Mucosa of descending colon (tissue), 3 donors: ENCODE measurements around the gene ELAC1. TPM values are rescaled to one million over a fixed set of nuclear protein-coding genes. Genes with fewer than 3 reads are reported as not detected.
A peak's percentile ranks its signal among the peaks of the same experiment; 100 is the strongest.

Source experiments
- ATAC-seq: fragments of 200-7000 bp; cut with Tn5 transposase; one replicate; pipeline ENCODE4 v1.9.1; 2020; ENCODE audit warnings: mild to moderate bottlenecking, moderate library complexity
- DNase-seq, 3 donors: peaks; one replicate each; pipeline ENCODE4 v3.0.0-alpha.2; 2020
- H3K36me3 ChIP-seq: fragments of 200-600 bp; one replicate; pipeline ENCODE4 v1.8.0; 2021; ENCODE audit warnings: low read depth, mild to moderate bottlenecking
- H3K4me1 ChIP-seq: fragments of 200-600 bp; one replicate; pipeline ENCODE4 v1.8.0; 2021; ENCODE audit warnings: low read depth, mild to moderate bottlenecking
- H3K4me3 ChIP-seq: fragments of 200-600 bp; one replicate; pipeline ENCODE4 v1.8.0; 2021; ENCODE audit warnings: mild to moderate bottlenecking
- H3K9me3 ChIP-seq: fragments of 200-600 bp; one replicate; pipeline ENCODE4 v1.8.0; 2021; ENCODE audit warnings: mild to moderate bottlenecking
- intact Hi-C, 2 donors: fragments of 100-400 bp; cut with DNase I in 1 of 2; cut with micrococcal nuclease in 1 of 2; formaldehyde crosslinking; loops; one replicate each; pipeline versions ENCODE4 v1.11.0 to v1.11.1; 2022; cut with DNase I, micrococcal nuclease
- total RNA-seq, 3 donors: library from RNA; stranded (reverse); fragmentation: NEBNext Ultra II Directional in 2 of 3; extraction: Animal tissue kit (Norgen Biotek cat#: 25700) in 2 of 3; gene quantifications; one replicate each; pipeline versions ENCODE4 v1.2.1 to v1.2.4, GENCODE V29; 2021 to 2023
- TF ChIP-seq, protein P1 (sequence below): fragments of 200-600 bp; IDR thresholded peaks from one replicate; pipeline ENCODE4 v1.8.0; 2022; ENCODE audit warnings: antibody characterized with exemption, mild to moderate bottlenecking
- donor health status: DM: no; HTN: no; CAD: no; lungs with moderate emphysema.
- donor health status: DM: no; HTN: no; CAD: no.
- donor health status: DM: no; HTN: yes; CAD: no.

ELAC1 gene
- total RNA-seq, 3 donors from 2014 or later = 5.3 to 11.5 (median 11.3) TPM

DNA sequence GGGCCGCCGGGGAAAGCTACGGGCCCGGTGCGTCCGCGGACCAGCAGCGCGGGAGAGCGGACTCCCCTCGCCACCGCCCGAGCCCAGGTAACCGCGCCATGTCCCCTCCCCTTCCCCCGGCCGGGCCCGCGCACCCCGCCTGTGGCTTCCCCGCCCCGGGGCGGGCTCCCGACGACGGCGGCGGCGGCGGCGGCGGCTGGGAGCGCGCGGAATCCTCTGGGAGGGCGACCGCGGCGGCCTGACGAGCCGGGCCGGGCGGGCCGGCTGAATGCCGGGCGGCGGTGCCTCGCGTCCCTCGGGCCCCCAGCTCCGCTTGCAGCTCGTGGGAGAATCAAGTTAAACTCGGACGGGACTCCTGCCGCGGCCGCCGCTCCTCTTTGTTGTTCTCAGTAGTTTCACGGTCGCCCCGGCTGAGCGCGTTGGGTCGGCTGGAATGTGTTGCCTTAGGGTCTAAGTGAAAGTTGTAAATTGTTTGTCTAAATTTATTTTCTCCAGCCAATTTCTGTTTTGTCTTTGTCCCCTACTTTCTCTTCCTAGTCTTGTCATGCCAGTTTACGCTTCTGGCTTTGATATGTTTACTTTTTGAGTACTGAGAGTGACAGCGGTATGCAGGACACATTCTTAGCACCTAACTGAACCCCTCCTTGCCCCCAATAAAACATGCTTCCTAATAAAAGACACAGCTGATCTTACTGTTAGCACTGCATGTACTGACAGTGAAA, 62.9 kb downstream of the ELAC1 start:
- H3K9me3 ChIP-seq = no peaks in the 10 kb centered on the region
- ATAC-seq (peak; percentile 84), DNase-seq (peak; percentile 81 to 88 (median 85))
- intact Hi-C loops = no loop called here
- TF ChIP-seq, protein P1, sequence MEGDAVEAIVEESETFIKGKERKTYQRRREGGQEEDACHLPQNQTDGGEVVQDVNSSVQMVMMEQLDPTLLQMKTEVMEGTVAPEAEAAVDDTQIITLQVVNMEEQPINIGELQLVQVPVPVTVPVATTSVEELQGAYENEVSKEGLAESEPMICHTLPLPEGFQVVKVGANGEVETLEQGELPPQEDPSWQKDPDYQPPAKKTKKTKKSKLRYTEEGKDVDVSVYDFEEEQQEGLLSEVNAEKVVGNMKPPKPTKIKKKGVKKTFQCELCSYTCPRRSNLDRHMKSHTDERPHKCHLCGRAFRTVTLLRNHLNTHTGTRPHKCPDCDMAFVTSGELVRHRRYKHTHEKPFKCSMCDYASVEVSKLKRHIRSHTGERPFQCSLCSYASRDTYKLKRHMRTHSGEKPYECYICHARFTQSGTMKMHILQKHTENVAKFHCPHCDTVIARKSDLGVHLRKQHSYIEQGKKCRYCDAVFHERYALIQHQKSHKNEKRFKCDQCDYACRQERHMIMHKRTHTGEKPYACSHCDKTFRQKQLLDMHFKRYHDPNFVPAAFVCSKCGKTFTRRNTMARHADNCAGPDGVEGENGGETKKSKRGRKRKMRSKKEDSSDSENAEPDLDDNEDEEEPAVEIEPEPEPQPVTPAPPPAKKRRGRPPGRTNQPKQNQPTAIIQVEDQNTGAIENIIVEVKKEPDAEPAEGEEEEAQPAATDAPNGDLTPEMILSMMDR = no peak
- H3K4me3 ChIP-seq = peak overlapping the region; percentile 80
- peaks cover 7% of the 10 kb centered on the region for H3K4me1 ChIP-seq
- H3K36me3 ChIP-seq = no peaks in the 10 kb centered on the region

DNA sequence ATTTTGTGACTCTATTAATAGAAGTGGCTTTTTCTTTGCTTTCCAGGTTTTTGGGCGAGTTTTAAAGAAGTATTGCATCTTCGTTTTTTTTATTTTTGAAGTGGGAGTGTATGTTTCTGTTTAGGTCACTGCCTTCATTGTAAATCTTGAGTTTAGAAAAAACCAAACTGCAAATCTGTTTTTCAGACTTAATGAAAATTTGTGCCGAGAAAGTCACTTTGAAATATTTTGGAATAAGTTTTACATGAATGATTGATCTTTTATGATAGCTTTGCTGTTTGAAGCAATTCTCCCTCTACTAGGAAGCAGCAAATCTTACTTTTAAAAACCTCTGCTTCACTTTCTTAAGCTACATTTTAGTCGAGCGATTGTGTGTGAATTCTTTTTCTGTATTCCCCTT, 64.4 kb downstream of the ELAC1 start:
- Histone ChIP-seq H3K4me1 (peaks cover 17% of the 10 kb centered on the region), H3K36me3 (no peaks in the 10 kb centered on the region), H3K9me3 (no peaks in the 10 kb centered on the region), H3K4me3 (no peak overlapping the region)
- TF ChIP-seq, protein P1 = no peak
- intact Hi-C loops = no loop called here
- no peak for DNase-seq
- ATAC-seq = no peak

DNA sequence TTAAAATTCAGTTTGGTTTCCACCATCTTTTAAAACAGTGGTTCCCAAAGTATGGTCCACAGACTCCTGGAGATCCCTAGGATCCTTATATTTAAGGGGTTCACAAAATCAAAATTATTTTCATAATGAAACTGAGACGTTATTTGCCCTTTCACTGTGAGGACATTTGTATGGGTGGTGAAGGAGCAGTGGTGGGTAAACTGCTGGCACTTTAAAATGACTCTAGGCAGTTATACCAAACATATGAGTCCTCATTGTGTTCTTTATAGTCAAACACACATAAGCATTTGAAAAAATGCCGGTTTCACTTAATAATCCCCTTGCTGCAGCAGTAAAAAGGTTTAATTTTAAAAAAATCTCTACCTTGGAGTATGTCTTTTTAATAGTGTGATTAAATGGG, 69.4 kb downstream of the ELAC1 start:
- H3K9me3 ChIP-seq = no peaks in the 10 kb centered on the region
- H3K4me1 ChIP-seq = peaks cover 35% of the 10 kb centered on the region
- H3K36me3 ChIP-seq = no peaks in the 10 kb centered on the region
- DNase-seq (no peak), ATAC-seq (no peak)
- intact Hi-C loops = loop anchor here in 1 of 2 donors (5.0 kb wide), 1 partner anchor 65 kb away; no protein-coding TSS in a partner anchor
- H3K4me3 ChIP-seq = no peak overlapping the region
- TF ChIP-seq, protein P1 = no peak

Other genes starting within 250 kb of the ELAC1 start
- under 1 TPM; 0.23 to 0.48 (median 0.28) TPM for gene MRO, start 148.0 kb upstream of the ELAC1 start, total RNA-seq
- gene ME2, start 88.9 kb upstream of the ELAC1 start, total RNA-seq = 10 to 100 TPM; 64.2 to 85.2 (median 74.6) TPM
- gene SMAD4, start 62.2 kb downstream of the ELAC1 start, total RNA-seq = 100 to 1,000 TPM in 1 of 3 donors, 10 to 100 TPM in 2; 78.7 to 131 (median 93.1) TPM
- gene MEX3C, start 229.6 kb downstream of the ELAC1 start, total RNA-seq = 10 to 100 TPM; 20.8 to 30.1 (median 27.0) TPM